Activated T-cell treated with anti-CD3 and anti-CD28 coated beads for 48 hours (primary cell): ENCODE data around the gene POLD1.
A peak's percentile ranks its signal among the peaks of the same experiment; 100 is the strongest.
"Not testable (repeated sequence)": the region's sequence is repeated elsewhere in the genome, so short reads cannot be mapped to it uniquely, and the experiment has no call there.

Source experiments
- DNase-seq: peaks from one replicate; pipeline ENCODE4 v3.0.0-alpha.2; 2020; ENCODE audit warnings: low read depth

Gene POLD1

GRCh38 chr19:50365434-50366306, 18.5 kb upstream of the POLD1 start, which contains the start of gene NAPSA:
Gene NAPSA, minus strand, starts transcription at chr19:50365639. Its CDS starts 18 bp downstream, at chr19:50365621.
- no peak for DNase-seq

- DNase-seq, result peak; percentile 71
Measured at GRCh38 chr19:50368649-50369570, 15.2 kb upstream of the POLD1 start.

- DNase-seq, result no peak
Measured at GRCh38 chr19:50371914-50372475, 12.2 kb upstream of the POLD1 start.

- peak; percentile 92 for DNase-seq
Measured at GRCh38 chr19:50376166-50377050, 7.7 kb upstream of the POLD1 start, which contains the start of gene NR1H2. Gene NR1H2, plus strand, starts transcription at chr19:50376457. Its CDS starts 1,149 bp downstream, at chr19:50377606.

GRCh38 chr19:50377051-50377461, 7.1 kb upstream of the POLD1 start:
- peak; percentile 51 for DNase-seq

GRCh38 chr19:50377517-50377916, 6.6 kb upstream of the POLD1 start:
- no peak for DNase-seq

- no peak for DNase-seq
Measured at GRCh38 chr19:50378169-50378862, 5.8 kb upstream of the POLD1 start.

- DNase-seq, result no peak
Measured at GRCh38 chr19:50378863-50379236, 5.3 kb upstream of the POLD1 start.

- no peak for DNase-seq
Measured at GRCh38 chr19:50379602-50380001, 4.5 kb upstream of the POLD1 start.

GRCh38 chr19:50380137-50380536, 4.0 kb upstream of the POLD1 start:
- no peak for DNase-seq

GRCh38 chr19:50380751-50381151, 3.4 kb upstream of the POLD1 start:
- DNase-seq, result no peak

- no peak for DNase-seq
Measured at GRCh38 chr19:50381881-50382729, 2.0 kb upstream of the POLD1 start.

- DNase-seq, result no peak
Measured at GRCh38 chr19:50383001-50383851, 921 bp upstream of the POLD1 start.

GRCh38 chr19:50384685-50385535, 763 bp downstream of the POLD1 start:
- DNase-seq, result no peak

GRCh38 chr19:50387176-50387867, 3.2 kb downstream of the POLD1 start:
- DNase-seq, result no peak

- no peak for DNase-seq
Measured at GRCh38 chr19:50387868-50388245, 3.7 kb downstream of the POLD1 start.

GRCh38 chr19:50390295-50390694, 6.1 kb downstream of the POLD1 start:
- not testable (repeated sequence) for DNase-seq
